Measurements from ENCODE around the gene ACER2.

Gene ACER2

DNA sequence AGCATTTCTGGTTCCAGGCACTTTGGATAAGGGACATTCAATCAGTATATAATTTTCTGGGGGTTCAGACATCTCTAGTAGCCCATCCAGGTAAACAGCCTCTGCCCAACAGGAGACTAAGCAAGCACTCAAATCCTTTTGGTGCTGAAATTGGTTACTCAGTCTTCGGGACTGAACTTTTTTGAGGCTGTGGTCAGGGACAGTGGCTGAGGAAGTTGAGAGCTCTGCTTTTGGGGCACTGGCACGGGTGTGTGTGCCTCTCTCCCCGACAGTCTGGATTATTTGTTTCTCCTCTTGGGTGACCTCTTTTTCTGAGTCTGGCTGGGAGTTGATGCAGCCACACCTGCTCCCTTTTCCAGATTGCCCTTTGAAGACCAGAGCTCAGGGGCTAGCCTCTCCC lies 47.6 kb downstream of the ACER2 start:
- no peak for DNase-seq (ENCODE audit: low read depth)

DNA sequence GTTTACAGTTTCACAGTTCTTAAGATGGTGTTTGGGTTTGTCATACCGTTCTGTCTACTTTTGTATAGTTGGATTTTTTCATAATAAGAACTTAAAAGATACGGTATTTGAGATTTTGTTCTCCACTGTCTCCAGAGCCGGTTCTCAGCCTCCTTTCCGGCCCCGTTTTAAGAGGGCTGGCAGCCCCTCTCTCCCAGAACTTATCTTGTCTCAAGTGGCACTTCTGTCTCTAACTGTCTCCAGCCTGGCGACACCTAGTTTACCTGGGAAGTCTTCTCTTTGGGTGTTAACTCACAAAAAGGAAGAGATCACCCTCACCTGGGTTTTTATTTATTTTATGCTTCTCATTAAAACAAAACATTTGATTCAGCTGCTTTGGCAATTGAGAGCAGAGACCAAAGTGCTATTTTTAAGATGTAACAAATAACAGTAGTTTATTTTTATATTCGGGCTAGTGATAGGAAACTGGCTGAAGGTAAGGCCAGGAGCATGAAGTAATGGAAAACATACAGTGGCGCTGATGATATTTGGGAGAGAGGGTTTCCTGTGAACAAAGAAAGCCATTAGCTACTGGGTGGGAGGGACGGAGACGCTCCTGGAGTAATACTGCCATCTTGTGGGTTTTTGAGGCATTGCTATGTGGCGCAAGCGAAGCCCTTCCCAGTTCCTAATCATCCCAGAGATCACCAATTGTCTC lies 48.3 kb downstream of the ACER2 start:
- peak; percentile 64 for DNase-seq (ENCODE audit: low read depth)

GRCh38 chr9:19457693-19458009 lies 48.8 kb downstream of the ACER2 start:
- DNase-seq (ENCODE audit: low read depth) = no peak

- no peak for DNase-seq (ENCODE audit: low read depth)
Observed at GRCh38 chr9:19460243-19460642, 51.4 kb downstream of the ACER2 start.

DNA sequence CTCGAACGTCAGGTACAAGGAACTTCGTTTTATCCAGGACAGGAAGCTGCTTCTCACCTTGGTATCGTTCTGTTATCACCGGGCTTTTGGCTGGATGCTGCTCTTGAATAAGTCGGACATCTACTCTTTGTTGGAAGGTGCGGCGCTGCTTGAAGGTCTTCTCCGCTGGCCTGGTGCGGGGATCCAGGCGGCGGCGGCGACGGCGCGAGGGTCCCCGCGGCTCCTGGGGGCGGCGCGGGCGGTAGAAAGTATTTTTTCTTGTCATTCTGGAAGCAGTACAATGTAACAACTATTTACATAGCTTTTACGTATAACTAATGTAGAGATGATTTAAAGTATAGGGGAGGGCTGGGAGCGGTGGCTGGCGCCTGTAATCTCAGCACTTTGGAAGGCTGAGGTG lies 52.3 kb downstream of the ACER2 start:
- no peak for DNase-seq (ENCODE audit: low read depth)

GRCh38 chr9:19464061-19464763 lies 55.4 kb downstream of the ACER2 start:
- no peak for DNase-seq (ENCODE audit: low read depth)

DNA sequence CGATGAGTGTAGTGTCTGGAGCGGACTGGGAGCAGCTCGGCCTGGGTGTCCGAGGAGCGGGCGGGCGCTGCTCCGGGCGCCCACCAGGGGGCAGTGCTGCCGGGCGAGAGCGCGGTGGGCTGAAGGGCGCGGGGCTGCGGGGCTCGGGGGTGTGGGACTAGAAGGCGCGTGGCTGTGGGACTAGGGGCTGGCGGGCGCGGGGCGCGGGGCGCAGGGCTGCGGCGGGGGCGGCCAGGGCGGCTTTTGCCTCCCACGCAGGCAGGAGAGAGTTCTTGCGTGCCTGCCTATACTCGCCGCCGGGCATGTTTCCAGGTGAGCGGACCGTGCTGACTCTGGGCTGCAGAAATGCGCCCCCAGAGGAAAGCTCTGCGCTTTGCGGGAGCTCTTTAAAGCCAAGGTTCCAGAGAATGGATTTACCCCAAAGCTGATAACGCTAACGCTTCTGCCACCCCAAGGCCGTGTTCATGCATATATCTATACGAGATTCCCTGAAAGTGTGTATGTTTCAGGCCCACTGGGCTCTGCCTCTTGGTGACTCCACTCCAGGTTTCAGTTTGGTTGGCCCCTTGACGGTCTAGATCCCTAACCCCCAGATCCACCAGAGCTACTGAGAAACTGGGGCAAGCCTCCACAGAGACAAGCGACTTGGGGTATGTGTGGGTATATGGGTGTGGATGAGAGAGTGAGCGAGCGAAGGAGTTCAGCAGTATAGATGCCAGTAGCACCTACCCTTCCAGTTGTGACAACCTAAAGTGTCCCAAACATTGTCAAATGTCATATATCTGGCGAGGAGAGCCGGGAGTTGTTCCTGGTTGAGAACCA lies 56.2 kb downstream of the ACER2 start:
- DNase-seq (ENCODE audit: low read depth) = peak; percentile 80

- DNase-seq (ENCODE audit: low read depth) = no peak
Observed at GRCh38 chr9:19465586-19466279, 56.9 kb downstream of the ACER2 start.

DNA sequence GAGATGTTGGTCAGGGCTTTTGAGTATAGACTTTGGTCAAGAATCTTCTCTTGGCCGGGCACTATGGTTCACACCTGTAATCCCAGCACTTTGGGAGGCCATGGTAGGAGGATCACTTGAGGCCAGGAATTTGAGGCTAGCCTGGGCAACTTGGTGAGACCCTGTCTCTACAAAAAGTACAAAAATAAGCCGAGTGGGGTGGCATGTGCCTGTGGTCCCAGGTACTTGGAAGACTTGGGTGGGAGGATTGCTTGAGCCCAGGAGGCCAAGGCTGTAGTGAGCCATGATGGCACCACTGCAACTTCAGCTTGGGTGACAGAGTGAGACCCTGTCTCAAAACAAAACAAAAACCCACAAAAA lies 57.5 kb downstream of the ACER2 start:
- no peak for DNase-seq (ENCODE audit: low read depth)

GRCh38 chr9:19469271-19469670 lies 60.5 kb downstream of the ACER2 start:
- no peak for DNase-seq (ENCODE audit: low read depth)

GRCh38 chr9:19470567-19470966 lies 61.8 kb downstream of the ACER2 start:
- DNase-seq (ENCODE audit: low read depth) = no peak

DNA sequence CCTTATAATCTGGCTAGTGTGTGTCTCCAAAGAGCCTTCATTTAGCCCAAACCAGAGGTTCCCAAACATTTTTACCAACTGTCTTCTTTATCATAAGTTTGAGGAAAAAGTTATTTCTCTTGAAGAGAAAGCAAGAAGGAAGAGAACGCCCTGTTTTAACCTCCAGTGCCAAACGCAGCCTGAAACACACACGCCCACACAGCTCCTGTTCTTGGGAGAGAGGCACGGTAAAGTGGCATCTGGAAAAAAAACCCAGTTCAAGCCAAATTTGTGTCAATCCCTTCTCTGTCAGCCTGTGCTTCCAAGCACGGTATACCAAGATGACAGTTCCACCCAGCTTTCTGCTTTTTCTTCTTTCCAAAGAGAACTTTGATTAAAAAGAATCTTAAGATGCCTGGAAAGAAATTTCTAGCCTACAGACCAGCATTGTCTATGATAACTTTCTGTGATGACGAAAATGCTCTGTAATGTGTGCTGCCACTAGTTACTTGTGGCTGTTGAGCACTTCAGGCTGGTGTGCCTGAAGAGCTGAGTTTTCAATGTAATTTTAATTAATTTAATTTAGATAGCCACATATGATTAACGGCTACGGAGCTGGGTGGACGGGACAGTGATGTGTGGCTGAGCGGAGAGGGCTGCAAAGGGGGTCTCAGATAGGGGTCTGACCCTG lies 62.3 kb downstream of the ACER2 start:
- DNase-seq (ENCODE audit: low read depth) = no peak

GRCh38 chr9:19471737-19472648 lies 63.2 kb downstream of the ACER2 start:
- peak; percentile 44 for DNase-seq (ENCODE audit: low read depth)

- no peak for DNase-seq (ENCODE audit: low read depth)
Observed at GRCh38 chr9:19473605-19474004, 64.8 kb downstream of the ACER2 start.

- no peak for DNase-seq (ENCODE audit: low read depth)
Observed at GRCh38 chr9:19479874-19480273, 71.1 kb downstream of the ACER2 start.

DNA sequence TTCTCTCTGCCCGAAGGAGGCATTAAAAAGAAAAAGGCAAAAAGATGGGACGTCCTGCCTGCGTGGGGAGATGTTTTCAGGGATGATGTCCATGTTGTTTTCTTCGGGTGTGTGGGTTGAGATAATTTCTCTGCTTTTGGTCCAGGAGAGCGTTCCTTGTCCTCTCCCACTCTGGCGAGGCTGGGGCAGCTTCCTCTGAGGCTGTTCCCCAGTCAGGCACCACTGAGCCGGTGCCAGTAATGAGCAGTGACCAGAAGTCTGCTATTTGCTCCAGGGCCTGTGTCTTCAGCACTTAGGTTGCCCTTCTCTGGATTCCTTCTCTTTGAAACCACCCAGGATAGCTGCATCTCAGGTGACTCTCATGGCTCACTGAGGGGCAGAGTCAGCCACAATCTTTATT lies 71.5 kb downstream of the ACER2 start:
- DNase-seq (ENCODE audit: low read depth) = no peak

DNA sequence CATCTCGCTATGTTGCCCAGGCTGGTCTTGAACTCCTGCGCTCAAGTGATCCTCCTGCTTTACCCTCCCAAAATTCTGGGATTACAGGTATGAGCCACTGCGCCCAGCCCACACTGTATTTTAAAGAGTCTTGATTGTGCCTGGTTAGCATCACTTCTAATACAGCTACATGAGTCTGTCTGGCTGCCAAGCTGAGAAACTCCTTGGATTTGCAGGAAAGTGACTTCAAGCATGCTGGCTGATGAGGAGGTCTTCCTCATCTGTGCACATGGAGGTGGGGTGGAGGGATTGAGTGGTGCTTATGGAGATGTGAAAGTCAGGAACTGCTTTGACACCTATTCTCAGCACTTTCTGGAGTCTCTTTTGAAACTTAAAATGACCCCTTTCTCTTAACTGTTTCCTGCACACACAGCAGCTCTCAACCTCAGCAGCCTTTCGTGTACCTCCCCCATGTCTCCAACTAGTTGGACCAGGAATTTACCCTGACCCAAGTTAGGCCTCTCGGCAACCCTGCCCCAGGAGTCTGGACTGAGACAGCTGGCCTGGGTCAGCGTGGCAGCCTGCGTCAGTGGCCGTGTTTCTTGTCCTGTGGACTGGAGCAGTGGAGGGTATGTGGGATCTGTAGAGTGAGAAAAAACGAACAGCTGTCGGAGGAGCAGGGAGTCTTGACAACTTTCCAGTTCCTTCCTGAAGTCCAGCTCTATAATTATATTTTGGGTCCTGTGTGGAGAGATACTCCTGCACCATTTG lies 72.5 kb downstream of the ACER2 start:
- DNase-seq (ENCODE audit: low read depth) = no peak

DNA sequence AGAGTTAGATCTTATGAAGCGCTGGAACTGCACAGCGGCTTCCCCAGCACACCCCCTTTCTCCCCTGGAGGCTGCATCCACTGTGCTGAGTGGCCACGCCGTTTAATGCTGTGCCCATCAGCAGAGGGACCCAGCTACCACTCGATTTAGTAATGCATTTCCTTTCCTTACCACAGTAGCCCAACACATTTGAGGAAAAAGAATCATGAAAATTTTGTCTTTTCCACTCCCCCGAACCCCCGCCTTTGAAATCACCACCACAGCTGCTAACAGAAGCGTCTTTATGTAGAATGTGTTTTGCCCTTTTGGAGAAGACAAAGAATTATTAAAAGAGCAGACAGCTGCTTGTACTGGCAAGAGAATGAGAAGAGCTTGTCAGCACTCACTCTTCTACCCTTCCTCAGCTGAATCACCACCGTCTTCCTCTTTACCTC lies 73.2 kb downstream of the ACER2 start:
- DNase-seq (ENCODE audit: low read depth) = no peak

GRCh38 chr9:19484699-19485098 lies 75.9 kb downstream of the ACER2 start:
- DNase-seq (ENCODE audit: low read depth) = no peak

DNA sequence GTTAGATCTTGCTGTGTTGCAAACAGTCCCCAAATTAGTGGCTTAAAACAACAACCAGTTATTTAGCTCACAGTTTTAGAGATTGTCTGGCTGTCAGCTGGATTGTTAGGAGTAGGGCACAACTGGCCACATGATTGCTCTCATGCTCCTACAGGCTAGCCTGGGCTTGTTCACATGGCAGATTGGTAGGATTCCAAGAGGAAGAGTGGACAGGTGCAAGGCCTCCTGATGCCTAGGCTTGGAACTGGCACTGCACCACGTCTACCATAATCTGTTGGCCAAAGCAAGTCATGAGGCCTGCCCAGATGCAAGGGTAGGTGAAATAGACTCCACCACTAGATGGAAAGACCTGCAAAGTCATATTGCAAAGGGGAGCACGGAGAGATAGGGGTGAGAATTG lies 76.4 kb downstream of the ACER2 start:
- no peak for DNase-seq (ENCODE audit: low read depth)
